GM21381 (cell line): ENCODE data around the gene ZBTB8OS.
"Not testable (repeated sequence)": the region's sequence is repeated elsewhere in the genome, so short reads cannot be mapped to it uniquely, and the experiment has no call there.

ENCODE experiments used
- ATAC-seq: cut with Tn5 transposase; IDR thresholded peaks from one replicate; pipeline ENCODE4 v1.9.1; 2021; ENCODE audit warnings: mild to moderate bottlenecking, moderate library complexity; ENCODE audit not compliant: unreplicated experiment

Gene ZBTB8OS

GRCh38 chr1:32650752-32651460 is 556 bp upstream of the ZBTB8OS start, which contains the start of gene RBBP4:
RBBP4 (plus strand) TSS chr1:32651208; CDS start chr1:32651307, 99 bp downstream.
- ATAC-seq, result peak; percentile 79

- ATAC-seq, result no peak
Measured at GRCh38 chr1:32647308-32648134, 2.8 kb downstream of the ZBTB8OS start.

GRCh38 chr1:32644426-32644825 is 5.9 kb downstream of the ZBTB8OS start:
- no peak for ATAC-seq

- not testable (repeated sequence) for ATAC-seq
Measured at GRCh38 chr1:32642292-32642827, 8.0 kb downstream of the ZBTB8OS start.

GRCh38 chr1:32639489-32640075 is 10.8 kb downstream of the ZBTB8OS start:
- no peak for ATAC-seq

- no peak for ATAC-seq
Measured at GRCh38 chr1:32636914-32637645, 13.3 kb downstream of the ZBTB8OS start.

GRCh38 chr1:32635508-32636277 is 14.7 kb downstream of the ZBTB8OS start:
- no peak for ATAC-seq

- no peak for ATAC-seq
Measured at GRCh38 chr1:32632829-32633228, 17.5 kb downstream of the ZBTB8OS start.

- not testable (repeated sequence) for ATAC-seq
Measured at GRCh38 chr1:32630173-32630572, 20.2 kb downstream of the ZBTB8OS start.

- ATAC-seq, result peak; percentile 80
Measured at GRCh38 chr1:32627596-32628162, 22.7 kb downstream of the ZBTB8OS start.

GRCh38 chr1:32626176-32626575 is 24.2 kb downstream of the ZBTB8OS start:
- no peak for ATAC-seq

- ATAC-seq, result no peak
Measured at GRCh38 chr1:32623775-32624174, 26.6 kb downstream of the ZBTB8OS start.

- no peak for ATAC-seq
Measured at GRCh38 chr1:32622806-32623681, 27.3 kb downstream of the ZBTB8OS start.

GRCh38 chr1:32622205-32622604 is 28.1 kb downstream of the ZBTB8OS start:
- ATAC-seq, result no peak

GRCh38 chr1:32619701-32620485 is 30.5 kb downstream of the ZBTB8OS start:
- peak; percentile 78 for ATAC-seq

GRCh38 chr1:32618673-32619221 is 31.6 kb downstream of the ZBTB8OS start:
- ATAC-seq, result no peak

- no peak for ATAC-seq
Measured at GRCh38 chr1:32613472-32613871, 36.9 kb downstream of the ZBTB8OS start.
